ENCODE results near the gene PLEKHB2.
"Not testable (repeated sequence)": the region's sequence is repeated elsewhere in the genome, so short reads cannot be mapped to it uniquely, and the experiment has no call there.

The PLEKHB2 gene

GRCh38 chr2:131076707-131077106 lies 28.4 kb upstream of the PLEKHB2 start:
- Histone ChIP-seq H3K9me2 (replicated peaks; ENCODE audit: insufficient read depth, low read length) (no peaks in the 10 kb centered on the region), H3K4me3 (ENCODE audit: low read length) (no peak overlapping the region), H3K9ac (ENCODE audit: low read length) (no peak overlapping the region), H3K27me3 (replicated peaks; ENCODE audit: insufficient read depth, low read length) (no peaks in the 10 kb centered on the region), H3K79me2 (ENCODE audit: low read length) (peaks cover 96% of the 10 kb centered on the region), H3K4me2 (ENCODE audit: low read depth, low read length) (no peak overlapping the region), H3K4me1 (ENCODE audit: low read length) (no peaks in the 10 kb centered on the region), H3F3A (ENCODE audit: insufficient read depth, low read length) (no peaks in the 10 kb centered on the region), H3K27ac (ENCODE audit: low read length) (no peak overlapping the region), H3K9me3 (replicated peaks; ENCODE audit: insufficient read depth, low read length) (no peaks in the 10 kb centered on the region), H3K36me3 (replicated peaks; ENCODE audit: insufficient read depth, low read length) (peaks cover 19% of the 10 kb centered on the region), H2AFZ (ENCODE audit: low read length) (no peak overlapping the region), H4K20me1 (ENCODE audit: insufficient read depth, low read length) (0 out of 2 replicates have a peak, but pooled peaks cover 3% of the 10 kb centered on the region)
- TF ChIP-seq EZH2 (optimal IDR thresholded peaks at IDR 0.05; ENCODE audit: low read depth, low read length) (no peak), CTCF (IDR thresholded peaks at IDR 0.05; ENCODE audit: low read length) (no peak), EZH2phosphoT487 (IDR thresholded peaks at IDR 0.05; ENCODE audit: low read length) (no peak)
- no peak for DNase-seq

GRCh38 chr2:131077182-131077846 lies 27.8 kb upstream of the PLEKHB2 start:
- H4K20me1 ChIP-seq (ENCODE audit: insufficient read depth, low read length): 0 out of 2 replicates have a peak, but pooled peaks cover 8% of the 10 kb centered on the region
- no peak for TF ChIP-seq EZH2phosphoT487 (IDR thresholded peaks at IDR 0.05; ENCODE audit: low read length)
- no peak for TF ChIP-seq EZH2 (optimal IDR thresholded peaks at IDR 0.05; ENCODE audit: low read depth, low read length)

GRCh38 chr2:131077966-131078365 lies 27.2 kb upstream of the PLEKHB2 start:
- Histone ChIP-seq H3K4me1 (ENCODE audit: low read length) (no peaks in the 10 kb centered on the region), H3K27ac (ENCODE audit: low read length) (no peak overlapping the region), H2AFZ (ENCODE audit: low read length) (no peak overlapping the region), H3K36me3 (replicated peaks; ENCODE audit: insufficient read depth, low read length) (peaks cover 29% of the 10 kb centered on the region), H3K4me3 (ENCODE audit: low read length) (no peak overlapping the region), H3K9me3 (replicated peaks; ENCODE audit: insufficient read depth, low read length) (no peaks in the 10 kb centered on the region), H3K9ac (ENCODE audit: low read length) (no peak overlapping the region), H3K79me2 (ENCODE audit: low read length) (peaks cover 97% of the 10 kb centered on the region), H4K20me1 (ENCODE audit: insufficient read depth, low read length) (peaks cover 12% of the 10 kb centered on the region; the same call in 1 of the 2 replicates), H3F3A (ENCODE audit: insufficient read depth, low read length) (no peaks in the 10 kb centered on the region), H3K9me2 (replicated peaks; ENCODE audit: insufficient read depth, low read length) (no peaks in the 10 kb centered on the region), H3K4me2 (ENCODE audit: low read depth, low read length) (no peak overlapping the region), H3K27me3 (replicated peaks; ENCODE audit: insufficient read depth, low read length) (no peaks in the 10 kb centered on the region)
- TF ChIP-seq CTCF (IDR thresholded peaks at IDR 0.05; ENCODE audit: low read length) (no peak), EZH2 (optimal IDR thresholded peaks at IDR 0.05; ENCODE audit: low read depth, low read length) (no peak), EZH2phosphoT487 (IDR thresholded peaks at IDR 0.05; ENCODE audit: low read length) (no peak)
- DNase-seq: no peak

More at GRCh38 chr2:131077182-131077846, 27.8 kb upstream of the PLEKHB2 start:
- Histone ChIP-seq H3K4me1 (ENCODE audit: low read length) (no peaks in the 10 kb centered on the region), H3K27ac (ENCODE audit: low read length) (no peak overlapping the region), H3K9me2 (replicated peaks; ENCODE audit: insufficient read depth, low read length) (no peaks in the 10 kb centered on the region), H2AFZ (ENCODE audit: low read length) (no peak overlapping the region), H3K36me3 (replicated peaks; ENCODE audit: insufficient read depth, low read length) (peaks cover 25% of the 10 kb centered on the region), H3K4me3 (ENCODE audit: low read length) (no peak overlapping the region), H3K79me2 (ENCODE audit: low read length) (peaks cover 97% of the 10 kb centered on the region), H3F3A (ENCODE audit: insufficient read depth, low read length) (no peaks in the 10 kb centered on the region), H3K9me3 (replicated peaks; ENCODE audit: insufficient read depth, low read length) (no peaks in the 10 kb centered on the region), H3K27me3 (replicated peaks; ENCODE audit: insufficient read depth, low read length) (no peaks in the 10 kb centered on the region), H3K4me2 (ENCODE audit: low read depth, low read length) (no peak overlapping the region), H3K9ac (ENCODE audit: low read length) (no peak overlapping the region)
- DNase-seq: no peak

GRCh38 chr2:131079931-131080330 lies 25.2 kb upstream of the PLEKHB2 start:
- H3K27ac ChIP-seq (ENCODE audit: low read length); H3K9me3 ChIP-seq (replicated peaks; ENCODE audit: insufficient read depth, low read length); H2AFZ ChIP-seq (ENCODE audit: low read length); H3K27me3 ChIP-seq (replicated peaks; ENCODE audit: insufficient read depth, low read length); H3F3A ChIP-seq (ENCODE audit: insufficient read depth, low read length); DNase-seq; H3K4me3 ChIP-seq (ENCODE audit: low read length); H3K9ac ChIP-seq (ENCODE audit: low read length); H3K9me2 ChIP-seq (replicated peaks; ENCODE audit: insufficient read depth, low read length); H3K4me2 ChIP-seq (ENCODE audit: low read depth, low read length); H3K4me1 ChIP-seq (ENCODE audit: low read length): not testable (repeated sequence)
- H4K20me1 ChIP-seq (ENCODE audit: insufficient read depth, low read length): peaks cover 22% of the 10 kb centered on the region; the same call in 1 of the 2 replicates
- peaks cover 29% of the 10 kb centered on the region for H3K36me3 ChIP-seq (replicated peaks; ENCODE audit: insufficient read depth, low read length)
- H3K79me2 ChIP-seq (ENCODE audit: low read length): peaks cover 96% of the 10 kb centered on the region

Measured in MM.1S (cell line).